Measurements from ENCODE around the gene CASQ1. TPM values are rescaled to one million over a fixed set of nuclear protein-coding genes. Genes with fewer than 3 reads are reported as not detected.

The CASQ1 gene
- total RNA-seq, 6 experiments from 2014 or later, result 0.25 TPM; not detected in 5

DNA sequence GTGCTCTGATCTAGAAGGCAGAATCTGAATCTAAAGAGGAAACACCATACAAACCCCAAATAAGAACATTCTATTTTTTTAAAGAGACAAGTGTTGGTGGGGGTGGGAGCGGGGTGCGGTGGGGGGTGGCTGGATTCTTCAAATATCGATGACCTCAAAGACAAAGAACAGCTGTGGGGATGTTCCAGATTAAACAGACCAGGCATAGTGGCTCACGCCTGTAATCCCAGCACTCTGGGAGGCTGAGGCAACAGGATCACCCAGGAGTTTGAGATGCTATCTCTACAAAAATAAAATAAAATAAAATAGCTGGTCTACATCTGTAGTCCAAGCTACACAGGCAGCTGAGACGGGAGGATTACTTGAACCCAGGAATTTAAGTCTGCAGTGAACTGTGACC, 34.0 kb upstream of the CASQ1 start:
- DNase-seq, result no peak
- Histone ChIP-seq H3K4me3 (no peak overlapping the region), H3K9me3 (no peaks in the 10 kb centered on the region), H3K27me3 (no peaks in the 10 kb centered on the region), H3K4me1 (no peaks in the 10 kb centered on the region), H3K27ac (no peak overlapping the region), H3K36me3 (no peaks in the 10 kb centered on the region)
- intact Hi-C loops (cut with DNase I), result no loop called here
- 76% methylated on average over 5 of the region's 5 CpGs for WGBS (ENCODE audit: insufficient coverage, low coverage, low lambda C conversion rate, missing lambda C conversion rate)
- ATAC-seq, result no peak
- TF ChIP-seq POLR2A (IDR thresholded peaks at IDR 0.05), result no peak
- TF ChIP-seq, protein P1, sequence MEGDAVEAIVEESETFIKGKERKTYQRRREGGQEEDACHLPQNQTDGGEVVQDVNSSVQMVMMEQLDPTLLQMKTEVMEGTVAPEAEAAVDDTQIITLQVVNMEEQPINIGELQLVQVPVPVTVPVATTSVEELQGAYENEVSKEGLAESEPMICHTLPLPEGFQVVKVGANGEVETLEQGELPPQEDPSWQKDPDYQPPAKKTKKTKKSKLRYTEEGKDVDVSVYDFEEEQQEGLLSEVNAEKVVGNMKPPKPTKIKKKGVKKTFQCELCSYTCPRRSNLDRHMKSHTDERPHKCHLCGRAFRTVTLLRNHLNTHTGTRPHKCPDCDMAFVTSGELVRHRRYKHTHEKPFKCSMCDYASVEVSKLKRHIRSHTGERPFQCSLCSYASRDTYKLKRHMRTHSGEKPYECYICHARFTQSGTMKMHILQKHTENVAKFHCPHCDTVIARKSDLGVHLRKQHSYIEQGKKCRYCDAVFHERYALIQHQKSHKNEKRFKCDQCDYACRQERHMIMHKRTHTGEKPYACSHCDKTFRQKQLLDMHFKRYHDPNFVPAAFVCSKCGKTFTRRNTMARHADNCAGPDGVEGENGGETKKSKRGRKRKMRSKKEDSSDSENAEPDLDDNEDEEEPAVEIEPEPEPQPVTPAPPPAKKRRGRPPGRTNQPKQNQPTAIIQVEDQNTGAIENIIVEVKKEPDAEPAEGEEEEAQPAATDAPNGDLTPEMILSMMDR (IDR thresholded peaks at IDR 0.05), result no peak

DNA sequence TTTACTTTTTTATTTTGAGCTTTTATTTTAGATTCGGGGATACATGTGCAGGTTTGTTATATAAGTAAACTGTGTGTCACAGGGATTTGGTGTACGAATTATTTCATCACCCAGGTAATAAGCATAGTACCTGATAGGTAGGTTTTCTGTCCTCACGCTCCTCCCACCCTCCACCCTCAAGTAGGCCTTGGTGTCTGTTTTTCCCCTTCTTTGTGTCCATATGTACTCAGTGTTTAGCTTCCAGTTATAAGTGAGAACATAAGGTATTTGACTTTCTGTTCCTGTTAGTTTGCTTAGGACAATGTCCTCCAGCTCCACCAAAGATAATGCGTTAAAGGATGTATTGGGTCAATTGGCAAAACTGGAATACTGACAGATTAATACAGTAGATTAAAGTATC, 33.2 kb upstream of the CASQ1 start:
- intact Hi-C loops (cut with DNase I), result no loop called here
- 64% methylated on average over 4 of the region's 4 CpGs for WGBS (ENCODE audit: insufficient coverage, low coverage, low lambda C conversion rate, missing lambda C conversion rate)
- Histone ChIP-seq H3K9me3 (no peaks in the 10 kb centered on the region), H3K4me3 (no peak overlapping the region), H3K4me1 (no peaks in the 10 kb centered on the region), H3K27me3 (no peaks in the 10 kb centered on the region), H3K27ac (no peak overlapping the region), H3K36me3 (no peaks in the 10 kb centered on the region)
- no peak for DNase-seq
- ATAC-seq, result no peak
- TF ChIP-seq POLR2A (IDR thresholded peaks at IDR 0.05), result no peak

DNA sequence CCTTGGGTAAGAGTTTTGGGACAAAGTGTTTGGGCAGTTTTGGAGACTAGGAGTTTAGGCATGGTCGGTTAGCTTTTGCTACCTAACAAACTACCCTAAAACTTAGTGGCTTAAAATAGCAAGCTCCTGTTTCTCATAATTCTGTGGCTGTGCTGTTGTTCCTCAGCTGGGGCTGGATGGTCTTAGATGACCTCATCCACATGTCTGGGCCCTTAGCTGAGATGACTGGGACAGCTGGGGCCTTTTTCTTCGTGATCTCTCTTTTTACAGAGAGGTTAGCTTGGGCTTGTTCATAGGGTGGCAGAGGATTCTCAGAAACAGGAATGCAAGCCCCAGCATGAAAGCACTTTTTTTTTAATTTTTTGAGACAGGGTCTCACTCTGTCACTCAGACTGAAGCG, 32.3 kb upstream of the CASQ1 start:
- intact Hi-C loops (cut with DNase I), result no loop called here
- no peaks in the 10 kb centered on the region for H3K4me1 ChIP-seq
- H3K9me3 ChIP-seq, result no peaks in the 10 kb centered on the region
- ATAC-seq (no peak), DNase-seq (no peak)
- no peak overlapping the region for H3K27ac ChIP-seq
- TF ChIP-seq, protein P1 (IDR thresholded peaks at IDR 0.05), result no peak
- no peak for TF ChIP-seq POLR2A (IDR thresholded peaks at IDR 0.05)
- WGBS (ENCODE audit: insufficient coverage, low coverage, low lambda C conversion rate, missing lambda C conversion rate), result 57% methylated on average over 3 of the region's 3 CpGs
- H3K4me3 ChIP-seq, result no peak overlapping the region
- H3K36me3 ChIP-seq, result no peaks in the 10 kb centered on the region
- H3K27me3 ChIP-seq, result no peaks in the 10 kb centered on the region

DNA sequence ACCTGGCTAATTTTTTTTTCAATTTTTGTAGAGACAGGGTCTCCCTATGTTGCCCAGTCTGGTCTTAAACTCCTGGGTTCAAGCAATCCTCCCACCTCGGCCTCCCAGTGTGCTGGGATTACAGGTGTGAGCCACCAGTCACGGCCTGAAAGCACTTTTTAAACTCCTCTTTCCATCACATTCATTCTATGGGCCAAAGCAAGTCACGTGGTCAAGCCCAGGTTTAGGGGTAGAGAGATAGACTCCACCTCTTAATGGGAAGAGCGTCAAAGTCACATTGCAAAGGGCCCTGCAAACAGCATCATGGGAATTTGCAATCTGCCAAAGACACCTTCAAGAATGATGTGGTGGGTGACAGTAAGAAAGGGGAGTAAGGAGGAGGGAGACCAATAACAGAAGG, 31.8 kb upstream of the CASQ1 start:
- Histone ChIP-seq H3K4me1 (no peaks in the 10 kb centered on the region), H3K27me3 (no peaks in the 10 kb centered on the region), H3K36me3 (no peaks in the 10 kb centered on the region), H3K4me3 (no peak overlapping the region), H3K27ac (no peak overlapping the region), H3K9me3 (no peaks in the 10 kb centered on the region)
- TF ChIP-seq POLR2A (IDR thresholded peaks at IDR 0.05), result no peak
- TF ChIP-seq, protein P1 (IDR thresholded peaks at IDR 0.05), result no peak
- intact Hi-C loops (cut with DNase I), result no loop called here
- DNase-seq (no peak), ATAC-seq (no peak)
- WGBS (ENCODE audit: insufficient coverage, low coverage, low lambda C conversion rate, missing lambda C conversion rate), result 53% methylated on average over 4 of the region's 4 CpGs

DNA sequence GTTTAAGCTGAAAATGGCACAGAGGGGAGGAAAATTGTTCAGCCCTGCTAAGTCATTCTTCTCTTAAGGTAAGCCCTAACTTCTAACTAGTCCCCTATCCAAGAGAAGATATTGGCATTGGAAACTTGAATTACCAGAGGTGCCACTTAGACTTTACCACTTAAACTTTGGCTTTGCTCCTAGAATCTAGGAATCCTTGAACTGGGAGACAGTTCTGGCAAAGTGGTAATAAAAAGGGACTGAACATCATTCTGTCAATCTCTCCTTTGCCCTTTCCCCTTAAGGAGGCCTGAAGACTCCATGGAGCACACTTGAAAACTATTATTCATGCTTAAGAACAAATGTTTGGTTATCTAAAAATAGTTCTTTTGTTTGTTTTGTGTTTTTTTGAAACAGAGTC, 30.5 kb upstream of the CASQ1 start:
- no peak for TF ChIP-seq POLR2A (IDR thresholded peaks at IDR 0.05)
- TF ChIP-seq, protein P1 (IDR thresholded peaks at IDR 0.05), result no peak
- no peaks in the 10 kb centered on the region for H3K4me1 ChIP-seq
- H3K27me3 ChIP-seq, result no peaks in the 10 kb centered on the region
- intact Hi-C loops (cut with DNase I), result no loop called here
- no peaks in the 10 kb centered on the region for H3K9me3 ChIP-seq
- H3K27ac ChIP-seq, result no peak overlapping the region
- H3K4me3 ChIP-seq, result no peak overlapping the region
- no peak for DNase-seq
- no peak for ATAC-seq
- no peaks in the 10 kb centered on the region for H3K36me3 ChIP-seq

Data from right lobe of liver (tissue), 6 donors.